ENCODE results near the gene SORBS2. TPM values are rescaled to one million over a fixed set of nuclear protein-coding genes. Genes with fewer than 3 reads are reported as not detected.
A peak's percentile ranks its signal among the peaks of the same experiment; 100 is the strongest.

SORBS2 gene
- total and polyA plus RNA-seq, 12 donors = 175 to 3,169 (median 1,523) TPM

DNA sequence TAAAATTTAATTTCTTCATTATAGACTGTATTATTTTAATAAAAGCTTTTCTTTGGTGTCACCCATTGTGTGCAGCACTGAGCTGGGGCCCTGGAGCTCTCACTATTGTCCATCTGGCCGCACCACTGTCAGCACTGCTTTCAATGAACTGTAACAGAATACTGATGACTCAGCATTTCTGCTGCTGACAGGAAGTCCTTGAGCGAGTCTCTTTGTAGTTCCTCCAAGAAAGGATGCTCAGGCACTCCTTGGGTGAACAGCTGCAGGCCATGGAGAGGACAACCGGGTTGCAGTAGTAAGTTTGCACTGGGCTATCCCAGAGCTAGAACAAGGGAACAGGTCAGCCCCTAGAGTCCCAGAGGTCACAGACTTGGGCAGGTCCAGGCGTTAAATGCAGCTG is 81.6 kb downstream of the SORBS2 start:
- ATAC-seq (peak in 7 of 8 donors; percentile 19 to 67 (median 58)), DNase-seq (no peak)
- Histone ChIP-seq H3K27ac (peak overlapping the region in 6 of 10 donors; percentile 21 to 76 (median 50)), H3K4me3 (no peak overlapping the region), H3K36me3 (peaks cover 0 to 34% (median 4%) of the 10 kb centered on the region in 9 donors), H3K4me1 (peaks cover 4 to 92% (median 53%) of the 10 kb centered on the region in 9 donors), H3K27me3 (no peaks in the 10 kb centered on the region), H3K9me3 (no peaks in the 10 kb centered on the region)
- intact Hi-C loops (cut with DNase I) = no loop called here
- WGBS, 2 donors = 33 to 40% methylated on average over 4 of the region's 4 CpGs
- TF ChIP-seq CTCF (IDR thresholded peaks at IDR 0.05) = no peak

DNA sequence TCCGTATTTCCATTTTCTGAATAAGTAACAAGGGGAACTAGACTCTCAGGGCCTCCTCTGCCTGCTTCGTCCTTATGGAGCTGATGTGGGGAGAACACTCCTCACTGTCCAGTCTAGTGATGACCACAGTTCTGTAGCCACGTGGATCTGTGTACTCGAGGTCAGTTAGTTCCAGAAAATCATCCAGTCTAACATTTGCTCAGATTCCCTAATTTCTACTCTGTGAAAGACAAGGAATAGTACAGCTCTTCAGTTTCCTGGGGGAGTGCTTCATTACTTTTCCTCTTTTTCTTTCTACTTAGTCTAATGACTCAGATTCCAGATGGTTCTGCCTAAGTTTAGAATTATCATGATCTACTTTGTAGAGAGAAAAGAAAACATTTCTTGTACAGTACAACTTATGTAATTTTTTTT is 82.6 kb downstream of the SORBS2 start:
- Histone ChIP-seq H3K4me3 (no peak overlapping the region), H3K9me3 (no peaks in the 10 kb centered on the region), H3K27me3 (no peaks in the 10 kb centered on the region), H3K36me3 (peaks cover 0 to 33% (median 4%) of the 10 kb centered on the region in 9 donors), H3K27ac (peak overlapping the region in 7 of 10 donors; percentile 24 to 76 (median 59)), H3K4me1 (peaks cover 0 to 92% (median 48%) of the 10 kb centered on the region in 9 donors)
- DNase-seq (no peak), ATAC-seq (peak in 7 of 8 donors; percentile 3 to 40 (median 21))
- intact Hi-C loops (cut with DNase I) = loop anchor here in 1 of 10 donors (5.0 kb wide), 1 partner anchor 77 kb away; no protein-coding TSS in a partner anchor
- WGBS, 2 donors = 42 to 62% methylated on average over 4 of the region's 4 CpGs
- no peak for TF ChIP-seq CTCF (IDR thresholded peaks at IDR 0.05)

DNA sequence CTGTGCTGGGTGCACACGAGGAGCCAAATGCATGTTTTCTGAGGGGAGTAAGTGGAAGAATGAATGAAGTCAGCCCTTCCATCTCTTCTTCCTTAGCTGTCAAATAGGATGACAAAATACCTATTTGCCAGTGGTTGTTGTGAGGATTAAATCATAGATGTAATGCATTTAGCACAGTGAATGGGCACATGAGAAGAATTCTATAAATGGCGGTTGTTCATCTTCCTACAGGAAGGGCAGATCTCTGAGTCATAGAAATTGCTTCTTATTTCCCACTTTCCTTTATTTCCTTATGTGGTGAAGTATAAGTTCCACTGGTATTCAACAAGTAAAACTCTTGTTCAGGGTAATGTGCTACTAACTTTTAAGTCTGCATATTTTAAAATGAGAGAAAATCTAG is 83.1 kb downstream of the SORBS2 start:
- WGBS, 2 donors = 53 to 64% methylated on average over 2 of the region's 2 CpGs
- Histone ChIP-seq H3K4me1 (peaks cover 0 to 92% (median 47%) of the 10 kb centered on the region in 9 donors), H3K36me3 (peaks cover 0 to 28% (median 3%) of the 10 kb centered on the region in 9 donors), H3K27ac (peak overlapping the region in 7 of 10 donors; percentile 24 to 76 (median 59)), H3K4me3 (no peak overlapping the region), H3K9me3 (no peaks in the 10 kb centered on the region), H3K27me3 (no peaks in the 10 kb centered on the region)
- DNase-seq (no peak), ATAC-seq (no peak)
- no peak for TF ChIP-seq CTCF (IDR thresholded peaks at IDR 0.05)
- intact Hi-C loops (cut with DNase I) = loop anchor here in 1 of 10 donors (5.0 kb wide), 1 partner anchor 77 kb away; no protein-coding TSS in a partner anchor

DNA sequence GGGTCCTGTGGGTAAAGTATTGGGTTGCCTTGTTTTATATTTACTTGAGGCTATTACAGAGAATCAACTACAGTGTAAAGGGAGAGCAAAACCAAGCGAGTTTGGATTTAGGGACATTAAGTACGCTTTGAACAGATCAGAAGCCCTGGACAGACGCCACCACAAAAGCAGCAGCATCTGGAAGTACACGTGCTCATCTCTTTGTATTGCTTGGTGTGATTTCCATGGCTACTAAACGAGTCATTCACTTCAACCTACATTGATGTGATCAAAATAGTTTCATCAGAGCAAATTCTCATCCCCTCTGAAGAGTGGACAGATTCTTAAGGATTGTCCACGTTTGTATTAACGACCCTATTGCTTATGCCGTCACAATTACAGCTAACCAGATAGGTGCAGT is 85.1 kb downstream of the SORBS2 start:
- ATAC-seq = peak in 2 of 8 donors; percentile 18 to 40
- intact Hi-C loops (cut with DNase I) = loop anchor here in 1 of 10 donors (5.0 kb wide), 1 partner anchor 75 kb away; no protein-coding TSS in a partner anchor
- H3K36me3 ChIP-seq = peaks cover 0 to 10% (median 0%) of the 10 kb centered on the region in 9 donors
- no peak for TF ChIP-seq CTCF (IDR thresholded peaks at IDR 0.05)
- no peak for DNase-seq
- H3K27ac ChIP-seq = peak overlapping the region in 2 of 10 donors; percentile 2 to 5
- no peaks in the 10 kb centered on the region for H3K9me3 ChIP-seq
- H3K27me3 ChIP-seq = no peaks in the 10 kb centered on the region
- WGBS, 2 donors = 40 to 51% methylated on average over 8 of the region's 8 CpGs
- no peak overlapping the region for H3K4me3 ChIP-seq
- peaks cover 0 to 91% (median 56%) of the 10 kb centered on the region in 9 donors for H3K4me1 ChIP-seq

All from heart right ventricle (tissue), 16 donors.